Astrocyte (in vitro differentiated cells and primary cell): ENCODE results near the gene GADL1. TPM values are rescaled to one million over a fixed set of nuclear protein-coding genes. Genes with fewer than 3 reads are reported as not detected.

Experiments used
- DNase-seq: peaks from one replicate; pipeline ENCODE4 v3.0.0-alpha.2; 2010; ENCODE audit warnings: low read depth
- FAIRE-seq: peaks from 2 replicates; lab custom pipeline; 2011; peaks lifted over from hg19 to GRCh38; lab: Jason Lieb, UNC
- H2AFZ ChIP-seq: 2 replicates; pipeline ENCODE4 v1.6.0; 2012; ENCODE audit warnings: low read depth, low read length, inconsistent platforms
- H3K27ac ChIP-seq: 2 replicates; pipeline ENCODE4 v1.5.1; 2011; ENCODE audit warnings: low read depth, low read length, inconsistent platforms
- H3K27me3 ChIP-seq: 2 replicates; pipeline ENCODE4 v1.6.0; 2011; ENCODE audit warnings: low read length, inconsistent platforms; ENCODE audit not compliant: insufficient read depth
- H3K36me3 ChIP-seq: 2 replicates; pipeline ENCODE4 v1.5.1; 2011; ENCODE audit warnings: low read length, inconsistent platforms; ENCODE audit not compliant: insufficient read depth
- H3K4me1 ChIP-seq: 2 replicates; pipeline ENCODE4 v1.5.1; 2011; ENCODE audit warnings: low read length, inconsistent platforms; ENCODE audit not compliant: insufficient read depth
- H3K4me2 ChIP-seq: 2 replicates; pipeline ENCODE4 v1.6.0; 2012; ENCODE audit warnings: low read length, inconsistent platforms
- H3K4me3 ChIP-seq: 2 replicates; pipeline ENCODE4 v1.5.1; 2011; ENCODE audit warnings: low read depth, mild to moderate bottlenecking, low read length, inconsistent platforms; ENCODE audit not compliant: insufficient read depth
- H3K79me2 ChIP-seq: 2 replicates; pipeline ENCODE4 v1.6.0; 2012; ENCODE audit warnings: mild to moderate bottlenecking, low read length, inconsistent platforms; ENCODE audit not compliant: insufficient read depth
- H3K9ac ChIP-seq: 2 replicates; pipeline ENCODE4 v1.6.0; 2012; ENCODE audit warnings: mild to moderate bottlenecking, low read length, inconsistent platforms
- H3K9me3 ChIP-seq: 2 replicates; pipeline ENCODE4 v1.5.1; 2012; ENCODE audit warnings: low read depth, mild to moderate bottlenecking, low read length, inconsistent platforms; ENCODE audit not compliant: insufficient read depth
- H4K20me1 ChIP-seq: 2 replicates; pipeline ENCODE4 v1.6.0; 2012; ENCODE audit warnings: low read length, inconsistent platforms; ENCODE audit not compliant: insufficient read depth
- H3K27ac Mint-ChIP-seq: one replicate; pipeline ENCODE4 v1.8.0; 2021; ENCODE audit warnings: mild to moderate bottlenecking, mixed read lengths; ENCODE audit not compliant: unreplicated experiment
- H3K27me3 Mint-ChIP-seq: one replicate; pipeline ENCODE4 v1.8.0; 2021; ENCODE audit warnings: low read depth, mixed read lengths; ENCODE audit not compliant: unreplicated experiment
- H3K36me3 Mint-ChIP-seq: one replicate; pipeline ENCODE4 v1.8.0; 2021; ENCODE audit warnings: low read depth, mixed read lengths; ENCODE audit not compliant: unreplicated experiment
- H3K4me1 Mint-ChIP-seq: one replicate; pipeline ENCODE4 v1.8.0; 2021; ENCODE audit warnings: low read depth, mixed read lengths; ENCODE audit not compliant: unreplicated experiment
- H3K4me3 Mint-ChIP-seq: one replicate; pipeline ENCODE4 v1.8.0; 2021; ENCODE audit warnings: mild to moderate bottlenecking, moderate library complexity, mixed read lengths; ENCODE audit not compliant: unreplicated experiment
- H3K9me3 Mint-ChIP-seq: one replicate; pipeline ENCODE4 v1.8.0; 2021; ENCODE audit warnings: mild to moderate bottlenecking, mixed read lengths; ENCODE audit not compliant: unreplicated experiment
- CTCF ChIP-seq: IDR thresholded peaks from 2 replicates; pipeline ENCODE4 v1.5.1; 2011; ENCODE audit warnings: low read depth, mild to moderate bottlenecking, inconsistent platforms, low read length, moderate library complexity; ENCODE audit not compliant: insufficient read depth
- EZH2 ChIP-seq: IDR thresholded peaks from 2 replicates; pipeline ENCODE4 v1.6.1; 2012; ENCODE audit warnings: mild to moderate bottlenecking, low read length, inconsistent platforms; ENCODE audit not compliant: insufficient read depth
- total RNA-seq: library from RNA; stranded (reverse); gene quantifications from 2 replicates; pipeline ENCODE4 v1.2.1, GENCODE V29; 2021

Gene GADL1
- total RNA-seq, 1 donor from 2014 or later = 0.09 TPM

- no peak for TF ChIP-seq EZH2
- TF ChIP-seq CTCF = no peak
- Mint-ChIP-seq H3K36me3 (no peaks in the 10 kb centered on the region), H3K4me3 (no peak overlapping the region), H3K4me1 (peaks cover 13% of the 10 kb centered on the region), H3K27ac (no peak overlapping the region), H3K9me3 (no peaks in the 10 kb centered on the region), H3K27me3 (peaks cover 3% of the 10 kb centered on the region)
- Histone ChIP-seq H3K4me1 (peaks cover 10% of the 10 kb centered on the region), H3K27ac (no peak overlapping the region), H3K4me3 (no peak overlapping the region), H3K4me2 (peak overlapping the region; percentile 46), H3K79me2 (no peaks in the 10 kb centered on the region), H3K9ac (no peak overlapping the region), H3K9me3 (peaks cover 3% of the 10 kb centered on the region), H3K27me3 (no peaks in the 10 kb centered on the region), H4K20me1 (no peaks in the 10 kb centered on the region), H3K36me3 (no peaks in the 10 kb centered on the region), H2AFZ (peak overlapping the region; percentile 45)
- FAIRE-seq = peak; percentile 63
- DNase-seq = peak; percentile 72
These were observed 119.4 kb downstream of the GADL1 start for GRCh38 chr3:30775040-30775439.

- no peak overlapping the region for H3K27ac ChIP-seq
- H2AFZ ChIP-seq = no peak overlapping the region
- H3K36me3 ChIP-seq = no peaks in the 10 kb centered on the region
- no peak for FAIRE-seq
- peaks cover 3% of the 10 kb centered on the region for H3K27me3 Mint-ChIP-seq
- H3K4me1 Mint-ChIP-seq = peaks cover 15% of the 10 kb centered on the region
- no peaks in the 10 kb centered on the region for H3K79me2 ChIP-seq
- DNase-seq = no peak
- no peaks in the 10 kb centered on the region for H3K27me3 ChIP-seq
- no peaks in the 10 kb centered on the region for H3K9me3 Mint-ChIP-seq
- no peak for TF ChIP-seq EZH2
- no peak for TF ChIP-seq CTCF
- H3K36me3 Mint-ChIP-seq = no peaks in the 10 kb centered on the region
- H3K4me1 ChIP-seq = peaks cover 12% of the 10 kb centered on the region
- H3K9ac ChIP-seq = no peak overlapping the region
- H4K20me1 ChIP-seq = no peaks in the 10 kb centered on the region
- no peak overlapping the region for H3K4me2 ChIP-seq
- H3K4me3 ChIP-seq = no peak overlapping the region
- no peak overlapping the region for H3K27ac Mint-ChIP-seq
- no peaks in the 10 kb centered on the region for H3K9me3 ChIP-seq
- no peak overlapping the region for H3K4me3 Mint-ChIP-seq
These were observed 120.4 kb downstream of the GADL1 start for GRCh38 chr3:30774062-30774461.

DNA sequence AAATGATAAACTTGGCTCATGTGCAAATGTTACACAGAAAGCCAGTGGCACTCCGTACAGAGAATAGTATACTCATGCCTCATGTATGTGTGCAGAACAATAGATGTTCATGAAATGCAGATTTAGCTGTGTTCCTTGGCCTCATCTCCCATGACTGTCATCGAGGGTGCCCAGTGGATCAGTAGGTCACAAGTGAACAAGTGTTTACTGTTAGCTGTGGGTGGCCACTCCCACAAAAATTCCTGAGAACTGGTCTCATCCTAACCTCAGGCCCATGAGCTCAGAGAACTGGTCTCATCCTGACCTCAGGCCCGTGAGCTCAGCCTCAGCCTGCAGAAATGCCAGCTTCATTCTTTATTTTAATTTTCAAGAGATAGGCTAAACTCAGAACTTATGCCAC lies 124.1 kb downstream of the GADL1 start:
- peak overlapping the region; percentile 1 for H3K27ac ChIP-seq
- no peak overlapping the region for H3K4me3 ChIP-seq
- peak; percentile 98 for FAIRE-seq
- no peak overlapping the region for H3K4me3 Mint-ChIP-seq
- no peaks in the 10 kb centered on the region for H3K9me3 Mint-ChIP-seq
- H3K27me3 ChIP-seq = no peaks in the 10 kb centered on the region
- peak overlapping the region; percentile 86 for H3K27ac Mint-ChIP-seq
- H3K4me1 Mint-ChIP-seq = peaks cover 15% of the 10 kb centered on the region
- peak overlapping the region; percentile 45 for H3K4me2 ChIP-seq
- no peaks in the 10 kb centered on the region for H3K79me2 ChIP-seq
- H3K36me3 Mint-ChIP-seq = no peaks in the 10 kb centered on the region
- no peaks in the 10 kb centered on the region for H3K27me3 Mint-ChIP-seq
- peaks cover 12% of the 10 kb centered on the region for H3K4me1 ChIP-seq
- H3K9ac ChIP-seq = no peak overlapping the region
- DNase-seq = peak; percentile 95
- H4K20me1 ChIP-seq = no peaks in the 10 kb centered on the region
- H3K36me3 ChIP-seq = no peaks in the 10 kb centered on the region
- TF ChIP-seq EZH2 (no peak), CTCF (no peak)
- no peak overlapping the region for H2AFZ ChIP-seq
- no peaks in the 10 kb centered on the region for H3K9me3 ChIP-seq
